Colonic mucosa (tissue), 4 donors: ENCODE data around the gene SH3RF2. TPM values are rescaled to one million over a fixed set of nuclear protein-coding genes. Genes with fewer than 3 reads are reported as not detected.
"Not testable (repeated sequence)": the region's sequence is repeated elsewhere in the genome, so short reads cannot be mapped to it uniquely, and the experiment has no call there.

Experiments
- DNase-seq: peaks from one replicate; pipeline ENCODE4 v3.0.0-alpha.2; 2020
- H3K27ac ChIP-seq: fragments of 200-600 bp; one replicate; pipeline ENCODE4 v1.8.0; 2021
- H3K27me3 ChIP-seq: fragments of 200-600 bp; one replicate; pipeline ENCODE4 v1.8.0; 2021
- H3K36me3 ChIP-seq: fragments of 200-600 bp; one replicate; pipeline ENCODE4 v1.8.0; 2021
- H3K4me1 ChIP-seq: fragments of 200-600 bp; one replicate; pipeline ENCODE4 v1.8.0; 2021; ENCODE audit warnings: mild to moderate bottlenecking
- H3K4me3 ChIP-seq: fragments of 200-600 bp; one replicate; pipeline ENCODE4 v1.8.0; 2021
- H3K9ac ChIP-seq, 2 donors: one replicate each; pipeline ENCODE4 v1.7.0; 2013; ENCODE audit warnings: control low read depth in 2 of 2, low read depth in 2 of 2, low read length in 2 of 2
- H3K9me3 ChIP-seq: fragments of 200-600 bp; one replicate; pipeline ENCODE4 v1.8.0; 2021
- intact Hi-C: fragments of 100-400 bp; cut with DNase I; formaldehyde crosslinking; loops from one replicate; pipeline ENCODE4 v1.14.1; 2022
- total RNA-seq, 2 donors: library from RNA; stranded (reverse); fragmentation: NEBNext Ultra II Directional in 1 of 2; extraction: Animal tissue kit (Norgen Biotek cat#: 25700) in 1 of 2; gene quantifications; one replicate each; pipeline ENCODE4 v1.2.1, GENCODE V29; 2021
- TF ChIP-seq, protein P1 (sequence below): fragments of 200-600 bp; IDR thresholded peaks from one replicate; pipeline ENCODE4 v1.8.0; 2022; ENCODE audit warnings: antibody characterized with exemption, mild to moderate bottlenecking
- donor health status: healthy.
- donor health status: DM: no; HTN: no; CAD: no.
- donor health status: DM: no; HTN: no; CAD: no.

Gene SH3RF2
- total RNA-seq, 2 donors from 2014 or later = 58.2 to 59.3 TPM

DNA sequence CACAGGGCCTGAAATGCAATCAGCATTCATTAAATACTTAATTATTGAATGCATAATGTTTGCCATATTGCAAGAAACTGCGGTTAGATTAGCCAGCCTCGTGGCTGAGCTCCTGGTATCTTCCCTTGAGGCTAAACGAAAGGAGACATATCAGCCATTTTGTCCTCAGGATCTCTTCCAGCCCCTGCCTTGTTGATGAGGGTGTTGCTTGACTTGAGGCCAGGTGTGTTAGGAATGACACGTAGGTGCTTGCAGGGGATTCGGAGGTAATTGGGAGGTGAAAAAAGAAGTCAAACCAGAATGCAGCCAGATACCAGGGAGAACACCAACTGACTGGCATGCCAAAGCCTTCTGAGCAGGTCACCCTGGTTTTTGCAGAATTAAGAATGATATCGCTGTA is 12.5 kb downstream of the SH3RF2 start:
- no peak for DNase-seq
- no peak overlapping the region for H3K4me3 ChIP-seq
- no peaks in the 10 kb centered on the region for H3K4me1 ChIP-seq
- TF ChIP-seq, protein P1, sequence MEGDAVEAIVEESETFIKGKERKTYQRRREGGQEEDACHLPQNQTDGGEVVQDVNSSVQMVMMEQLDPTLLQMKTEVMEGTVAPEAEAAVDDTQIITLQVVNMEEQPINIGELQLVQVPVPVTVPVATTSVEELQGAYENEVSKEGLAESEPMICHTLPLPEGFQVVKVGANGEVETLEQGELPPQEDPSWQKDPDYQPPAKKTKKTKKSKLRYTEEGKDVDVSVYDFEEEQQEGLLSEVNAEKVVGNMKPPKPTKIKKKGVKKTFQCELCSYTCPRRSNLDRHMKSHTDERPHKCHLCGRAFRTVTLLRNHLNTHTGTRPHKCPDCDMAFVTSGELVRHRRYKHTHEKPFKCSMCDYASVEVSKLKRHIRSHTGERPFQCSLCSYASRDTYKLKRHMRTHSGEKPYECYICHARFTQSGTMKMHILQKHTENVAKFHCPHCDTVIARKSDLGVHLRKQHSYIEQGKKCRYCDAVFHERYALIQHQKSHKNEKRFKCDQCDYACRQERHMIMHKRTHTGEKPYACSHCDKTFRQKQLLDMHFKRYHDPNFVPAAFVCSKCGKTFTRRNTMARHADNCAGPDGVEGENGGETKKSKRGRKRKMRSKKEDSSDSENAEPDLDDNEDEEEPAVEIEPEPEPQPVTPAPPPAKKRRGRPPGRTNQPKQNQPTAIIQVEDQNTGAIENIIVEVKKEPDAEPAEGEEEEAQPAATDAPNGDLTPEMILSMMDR = no peak
- no peaks in the 10 kb centered on the region for H3K36me3 ChIP-seq
- H3K27ac ChIP-seq = no peak overlapping the region
- no peaks in the 10 kb centered on the region for H3K9me3 ChIP-seq
- no peaks in the 10 kb centered on the region for H3K27me3 ChIP-seq
- H3K9ac ChIP-seq = no peak overlapping the region
- intact Hi-C loops = no loop called here

DNA sequence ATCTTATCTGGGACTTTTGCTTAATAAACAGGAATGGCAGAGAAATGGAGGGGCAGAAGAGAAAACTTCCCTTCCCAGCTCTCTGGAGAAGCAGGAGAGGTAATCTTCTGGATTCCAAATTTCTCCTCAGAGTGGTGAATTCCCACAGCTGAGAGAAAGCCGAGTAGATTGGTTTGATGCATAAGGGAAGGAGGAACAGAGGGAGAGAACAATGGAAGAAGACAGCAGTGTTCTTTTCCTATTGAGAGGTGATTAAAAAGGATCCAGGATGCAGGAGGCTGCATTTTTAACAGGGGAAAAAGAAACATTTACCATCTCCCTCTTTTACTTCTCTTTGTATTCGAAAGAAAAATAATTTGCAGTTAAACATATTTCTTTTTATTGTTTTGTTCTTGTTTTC is 13.1 kb downstream of the SH3RF2 start:
- TF ChIP-seq, protein P1 = no peak
- Histone ChIP-seq H3K4me3 (no peak overlapping the region), H3K4me1 (no peaks in the 10 kb centered on the region)

DNA sequence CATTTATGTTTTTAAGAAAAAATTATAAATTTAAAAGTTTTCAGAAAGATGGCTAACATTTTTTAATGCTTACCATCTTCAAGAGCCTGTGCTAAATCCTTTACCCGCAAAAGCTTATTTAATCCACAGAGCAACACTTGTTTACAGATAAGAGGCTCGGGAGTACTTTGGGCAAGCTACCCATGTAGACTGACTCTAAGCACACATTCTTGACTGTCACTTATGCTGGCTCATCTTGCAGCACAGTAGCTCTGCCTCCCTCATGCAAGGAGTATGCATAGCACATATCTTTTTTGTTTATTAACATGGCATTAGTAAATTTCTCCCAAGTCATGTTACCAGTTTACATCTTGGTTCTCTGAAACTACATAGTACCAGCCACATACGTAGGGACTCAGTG is 14.7 kb downstream of the SH3RF2 start:
- Histone ChIP-seq H3K27ac (no peak overlapping the region), H3K4me1 (no peaks in the 10 kb centered on the region), H3K9ac (no peak overlapping the region), H3K36me3 (no peaks in the 10 kb centered on the region), H3K4me3 (no peak overlapping the region), H3K9me3 (no peaks in the 10 kb centered on the region), H3K27me3 (no peaks in the 10 kb centered on the region)
- TF ChIP-seq, protein P1 = no peak
- DNase-seq = no peak
- intact Hi-C loops = no loop called here

More for the DNA sequence above, 13.1 kb downstream of the SH3RF2 start:
- Histone ChIP-seq H3K36me3 (no peaks in the 10 kb centered on the region), H3K27me3 (no peaks in the 10 kb centered on the region), H3K27ac (no peak overlapping the region), H3K9ac (no peak overlapping the region), H3K9me3 (no peaks in the 10 kb centered on the region)
- intact Hi-C loops = no loop called here
- no peak for DNase-seq

- H3K4me1 ChIP-seq = peaks cover 4% of the 10 kb centered on the region
- TF ChIP-seq, protein P1 = no peak
- DNase-seq = no peak
Observed at GRCh38 chr5:145953202-145953601, 16.8 kb downstream of the SH3RF2 start.

GRCh38 chr5:145954140-145954539 is 17.8 kb downstream of the SH3RF2 start:
- H3K9ac ChIP-seq, intact Hi-C loops, H3K9me3 ChIP-seq, H3K4me1 ChIP-seq, H3K27me3 ChIP-seq, H3K4me3 ChIP-seq, H3K27ac ChIP-seq, DNase-seq, H3K36me3 ChIP-seq: not testable (repeated sequence)

More at GRCh38 chr5:145953202-145953601, 16.8 kb downstream of the SH3RF2 start:
- no peak overlapping the region for H3K27ac ChIP-seq
- H3K4me3 ChIP-seq = no peak overlapping the region
- no peak overlapping the region for H3K9ac ChIP-seq
- intact Hi-C loops = no loop called here
- H3K27me3 ChIP-seq = no peaks in the 10 kb centered on the region
- no peaks in the 10 kb centered on the region for H3K9me3 ChIP-seq
- H3K36me3 ChIP-seq = no peaks in the 10 kb centered on the region

GRCh38 chr5:145957388-145957787 is 21.0 kb downstream of the SH3RF2 start:
- intact Hi-C loops = no loop called here
- TF ChIP-seq, protein P1 = no peak
- no peak overlapping the region for H3K27ac ChIP-seq

More at GRCh38 chr5:145957388-145957787, 21.0 kb downstream of the SH3RF2 start:
- Histone ChIP-seq H3K4me3 (no peak overlapping the region), H3K9me3 (no peaks in the 10 kb centered on the region), H3K4me1 (peaks cover 9% of the 10 kb centered on the region), H3K36me3 (no peaks in the 10 kb centered on the region), H3K27me3 (no peaks in the 10 kb centered on the region), H3K9ac (no peak overlapping the region)
- DNase-seq = no peak
